GM12865 (cell line): Measurements from ENCODE around the gene TMED9.

Source experiments
- DNase-seq: peaks from one replicate; pipeline ENCODE4 v3.0.0; 2010; ENCODE audit warnings: low read depth
- H3K4me3 ChIP-seq: 2 replicates; pipeline ENCODE4 v1.5.1; 2011; ENCODE audit warnings: mild to moderate bottlenecking, low read depth, low read length, control low read depth
- TF ChIP-seq, protein P1 (sequence below): IDR thresholded peaks from 2 replicates; pipeline ENCODE4 v1.5.1; 2011; ENCODE audit warnings: low read length, control low read depth, low read depth, inconsistent platforms; ENCODE audit not compliant: insufficient read depth; ENCODE audit errors: missing control alignments

Gene TMED9

DNA sequence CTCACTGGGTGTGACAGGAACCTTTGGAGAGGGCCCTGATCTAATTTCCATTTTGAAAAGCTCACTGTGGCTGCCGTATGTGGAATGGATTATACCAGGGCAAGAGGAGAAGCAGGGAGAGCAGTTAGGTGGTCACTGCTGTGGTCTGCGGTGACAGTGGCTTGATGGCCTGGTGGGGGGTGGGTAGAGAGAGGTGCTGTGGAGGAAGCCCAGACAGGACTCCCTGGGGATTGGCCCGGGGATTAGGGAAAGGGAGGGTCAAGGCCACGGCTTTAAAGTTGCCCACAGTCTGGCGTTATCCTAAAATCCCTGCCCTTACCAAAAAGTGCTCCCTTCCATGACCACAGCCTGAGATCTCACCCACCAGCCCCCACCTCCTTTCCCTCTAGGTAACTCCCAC, 12.7 kb downstream of the TMED9 start:
- no peak overlapping the region for H3K4me3 ChIP-seq
- TF ChIP-seq, protein P1, sequence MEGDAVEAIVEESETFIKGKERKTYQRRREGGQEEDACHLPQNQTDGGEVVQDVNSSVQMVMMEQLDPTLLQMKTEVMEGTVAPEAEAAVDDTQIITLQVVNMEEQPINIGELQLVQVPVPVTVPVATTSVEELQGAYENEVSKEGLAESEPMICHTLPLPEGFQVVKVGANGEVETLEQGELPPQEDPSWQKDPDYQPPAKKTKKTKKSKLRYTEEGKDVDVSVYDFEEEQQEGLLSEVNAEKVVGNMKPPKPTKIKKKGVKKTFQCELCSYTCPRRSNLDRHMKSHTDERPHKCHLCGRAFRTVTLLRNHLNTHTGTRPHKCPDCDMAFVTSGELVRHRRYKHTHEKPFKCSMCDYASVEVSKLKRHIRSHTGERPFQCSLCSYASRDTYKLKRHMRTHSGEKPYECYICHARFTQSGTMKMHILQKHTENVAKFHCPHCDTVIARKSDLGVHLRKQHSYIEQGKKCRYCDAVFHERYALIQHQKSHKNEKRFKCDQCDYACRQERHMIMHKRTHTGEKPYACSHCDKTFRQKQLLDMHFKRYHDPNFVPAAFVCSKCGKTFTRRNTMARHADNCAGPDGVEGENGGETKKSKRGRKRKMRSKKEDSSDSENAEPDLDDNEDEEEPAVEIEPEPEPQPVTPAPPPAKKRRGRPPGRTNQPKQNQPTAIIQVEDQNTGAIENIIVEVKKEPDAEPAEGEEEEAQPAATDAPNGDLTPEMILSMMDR: no peak
- no peak for DNase-seq

- no peak overlapping the region for H3K4me3 ChIP-seq
- TF ChIP-seq, protein P1: no peak
- DNase-seq: no peak
Observed at GRCh38 chr5:177605078-177605477, 13.1 kb downstream of the TMED9 start.

- no peak for DNase-seq
- TF ChIP-seq, protein P1: no peak
- no peak overlapping the region for H3K4me3 ChIP-seq
Observed at GRCh38 chr5:177605667-177606066, 13.7 kb downstream of the TMED9 start.

DNA sequence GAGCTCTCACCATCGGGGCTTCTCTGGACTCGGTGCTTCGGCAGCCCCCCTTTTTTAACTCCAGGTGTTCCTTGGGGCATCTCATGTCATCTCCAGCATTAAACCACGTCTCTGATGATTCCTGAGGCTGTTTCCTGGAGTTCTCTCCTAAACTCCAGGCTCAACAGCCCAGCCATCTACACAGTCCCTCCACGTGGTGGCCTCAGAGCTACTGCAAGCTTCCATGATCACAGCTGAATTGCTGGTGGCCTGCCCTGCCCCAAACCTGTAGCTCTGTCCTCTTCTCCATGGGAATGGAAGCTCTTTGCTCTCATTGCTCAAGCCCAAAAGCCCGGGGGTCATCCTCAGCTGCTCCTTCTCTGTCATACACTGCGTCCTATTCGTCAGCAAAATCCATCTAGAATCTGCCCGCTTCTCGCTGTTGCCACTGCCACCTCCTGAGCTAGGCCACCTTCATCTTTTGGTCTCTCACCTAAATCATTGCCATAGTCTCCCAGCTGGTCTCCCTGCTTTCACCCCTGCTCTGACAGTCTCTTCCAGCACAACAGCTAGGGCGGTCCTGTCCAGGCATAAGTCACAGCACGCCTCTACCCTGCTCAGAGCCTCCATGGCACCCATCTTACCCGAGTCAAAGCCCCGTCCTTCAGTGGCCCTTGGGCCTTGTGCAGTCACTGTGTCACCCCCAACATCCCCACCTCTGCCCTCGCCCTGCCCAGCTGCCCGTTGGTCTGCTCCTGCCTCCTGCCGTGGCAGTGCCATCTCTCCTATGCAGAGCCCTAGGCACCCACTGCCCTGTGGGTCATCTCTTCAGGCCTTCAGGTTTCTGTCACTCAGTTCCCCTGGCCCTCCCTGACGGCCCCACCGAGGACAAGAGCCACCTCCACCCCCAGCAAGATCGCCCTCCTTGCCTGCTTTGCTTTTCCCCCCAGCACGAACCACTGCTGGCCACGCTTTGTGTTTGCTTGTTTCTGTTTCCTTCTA, 14.4 kb downstream of the TMED9 start:
- no peak overlapping the region for H3K4me3 ChIP-seq
- TF ChIP-seq, protein P1: no peak
- no peak for DNase-seq

- no peak for DNase-seq
- TF ChIP-seq, protein P1: no peak
- H3K4me3 ChIP-seq: no peak overlapping the region
Observed at GRCh38 chr5:177607115-177607451, 15.1 kb downstream of the TMED9 start.

DNA sequence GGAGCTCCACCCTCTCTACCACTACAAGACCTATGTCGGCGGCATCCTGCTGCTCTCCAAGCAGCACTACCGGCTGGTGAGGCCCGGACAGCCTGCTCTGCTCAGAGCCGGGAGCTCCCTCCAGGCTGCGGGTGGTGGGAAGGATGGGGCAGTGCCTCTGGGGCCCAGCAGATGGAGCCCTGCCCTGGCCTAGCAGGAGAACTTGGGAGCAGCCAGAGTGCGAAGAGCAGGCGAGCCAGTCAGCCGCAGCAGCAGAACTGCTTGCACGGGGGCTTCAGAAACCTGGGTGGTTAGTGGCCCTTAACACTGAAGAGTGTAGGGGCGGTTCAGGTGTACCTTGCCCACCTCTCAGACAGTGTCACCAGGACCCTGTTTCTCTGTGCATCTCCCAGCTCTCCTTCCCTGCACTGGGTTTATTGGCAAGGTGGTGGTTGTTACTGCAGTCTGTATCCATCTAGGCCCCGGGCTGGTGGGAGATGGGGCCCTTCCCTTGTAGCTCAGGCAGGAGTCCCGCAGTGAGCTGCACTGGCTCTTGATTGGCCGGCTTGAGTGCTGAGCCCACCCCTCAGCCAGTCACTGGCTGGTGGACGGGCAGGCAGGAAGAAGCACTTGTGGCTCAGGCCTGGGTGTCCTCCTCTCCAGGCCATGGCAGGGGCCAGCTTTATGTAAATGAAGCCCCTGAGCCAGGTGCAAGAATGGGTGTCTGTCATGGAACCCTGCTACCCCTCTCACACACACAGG, 15.6 kb downstream of the TMED9 start:
- H3K4me3 ChIP-seq: no peak overlapping the region
- DNase-seq: peak; percentile 56

More for the DNA sequence above, 15.6 kb downstream of the TMED9 start:
- TF ChIP-seq, protein P1: peak; percentile 70
